ENCODE data around the gene ABCG1. TPM values are rescaled to one million over a fixed set of nuclear protein-coding genes. Genes with fewer than 3 reads are reported as not detected.
A peak's percentile ranks its signal among the peaks of the same experiment; 100 is the strongest.

ABCG1 gene
- total RNA-seq, 2 experiments from 2014 or later = 16.7 to 17.3 TPM

DNA sequence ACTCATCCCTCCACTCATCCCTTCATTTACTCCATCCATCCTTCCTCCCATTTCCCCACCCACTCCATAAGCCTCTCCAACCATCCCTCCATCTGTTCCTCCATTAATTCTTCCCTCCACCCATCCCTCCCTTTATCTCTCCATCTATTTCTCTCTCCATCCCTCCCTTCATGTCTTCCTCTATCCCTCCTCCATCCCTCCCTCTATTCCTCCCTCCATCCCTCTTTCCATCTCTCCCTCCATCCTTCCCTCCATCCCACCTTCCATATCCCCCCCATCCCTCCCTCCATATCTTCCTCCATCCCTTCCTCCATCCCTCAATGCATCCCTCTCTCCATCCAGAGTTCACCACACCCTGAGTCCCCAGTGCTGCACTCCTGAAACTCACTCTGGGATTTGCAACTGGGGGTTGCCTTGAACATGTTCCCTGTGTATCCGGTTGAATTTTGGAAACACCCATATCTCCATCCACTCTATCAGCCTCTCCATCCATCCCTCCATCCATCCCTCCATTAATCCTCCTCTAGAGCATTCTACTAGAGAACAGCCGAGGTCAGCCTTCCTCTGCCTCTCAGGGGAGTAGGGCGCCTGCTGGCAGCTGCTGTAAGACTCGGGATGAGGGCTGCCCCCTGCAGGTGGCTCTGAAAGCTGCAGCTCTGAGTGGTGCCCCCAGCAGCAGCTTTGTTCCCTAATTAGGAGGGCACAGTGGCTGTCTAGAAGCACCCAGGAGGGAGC lies 39.4 kb downstream of the ABCG1 start:
- peak; percentile 87 for DNase-seq (ENCODE audit: low spot score)
- peaks cover 20% of the 10 kb centered on the region; the same call in 1 of the 2 replicates for H3K79me2 ChIP-seq (ENCODE audit: insufficient read depth, low read depth, low read length)
- intact Hi-C loops (cut with micrococcal nuclease; ENCODE audit: unreplicated experiment) = loop anchor here (1.0 to 2.0 kb wide), 5 partner anchors 25 to 113 kb away; no protein-coding TSS in a partner anchor

GRCh38 chr21:42258885-42259407 lies 40.0 kb downstream of the ABCG1 start:
- no peaks in the 10 kb centered on the region for H3K9me3 ChIP-seq (ENCODE audit: low read length)
- no peak for TF ChIP-seq EZH2phosphoT487 (IDR thresholded peaks at IDR 0.05; ENCODE audit: borderline replicate concordance, low read depth, low read length)
- TF ChIP-seq, protein P1, sequence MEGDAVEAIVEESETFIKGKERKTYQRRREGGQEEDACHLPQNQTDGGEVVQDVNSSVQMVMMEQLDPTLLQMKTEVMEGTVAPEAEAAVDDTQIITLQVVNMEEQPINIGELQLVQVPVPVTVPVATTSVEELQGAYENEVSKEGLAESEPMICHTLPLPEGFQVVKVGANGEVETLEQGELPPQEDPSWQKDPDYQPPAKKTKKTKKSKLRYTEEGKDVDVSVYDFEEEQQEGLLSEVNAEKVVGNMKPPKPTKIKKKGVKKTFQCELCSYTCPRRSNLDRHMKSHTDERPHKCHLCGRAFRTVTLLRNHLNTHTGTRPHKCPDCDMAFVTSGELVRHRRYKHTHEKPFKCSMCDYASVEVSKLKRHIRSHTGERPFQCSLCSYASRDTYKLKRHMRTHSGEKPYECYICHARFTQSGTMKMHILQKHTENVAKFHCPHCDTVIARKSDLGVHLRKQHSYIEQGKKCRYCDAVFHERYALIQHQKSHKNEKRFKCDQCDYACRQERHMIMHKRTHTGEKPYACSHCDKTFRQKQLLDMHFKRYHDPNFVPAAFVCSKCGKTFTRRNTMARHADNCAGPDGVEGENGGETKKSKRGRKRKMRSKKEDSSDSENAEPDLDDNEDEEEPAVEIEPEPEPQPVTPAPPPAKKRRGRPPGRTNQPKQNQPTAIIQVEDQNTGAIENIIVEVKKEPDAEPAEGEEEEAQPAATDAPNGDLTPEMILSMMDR (conservative IDR thresholded peaks at IDR 0.05; ENCODE audit: low read length) = peak; percentile 54
- no peaks in the 10 kb centered on the region for H3K9me2 ChIP-seq (ENCODE audit: insufficient read depth, low read length)
- no peak overlapping the region for H3K4me2 ChIP-seq (ENCODE audit: low read length)
- no TSS peak for BruUV-seq (replicated peaks)
- H3K36me3 ChIP-seq (ENCODE audit: insufficient read depth, low read length) = no peaks in the 10 kb centered on the region
- no peaks in the 10 kb centered on the region for H4K20me1 ChIP-seq (ENCODE audit: insufficient read depth, low read length)
- ChIA-PET POLR2A (interaction anchor here (0.6 to 1.9 kb wide), 3 partner anchors 95 to 383 kb away, joined by 3 to 6 read pairs (median 6); no protein-coding TSS in a partner anchor), CTCF (ENCODE audit: unreplicated experiment) (interaction anchor here (0.6 to 1.4 kb wide), 13 partner anchors 10 to 326 kb away, joined by 3 to 13 read pairs (median 4); no protein-coding TSS in a partner anchor)
- H3K4me1 ChIP-seq (ENCODE audit: insufficient read depth, low read length, poor library complexity, severe bottlenecking) = peaks cover 42% of the 10 kb centered on the region
- DNase-seq (ENCODE audit: low spot score) = no peak
- peaks cover 20% of the 10 kb centered on the region; the same call in 1 of the 2 replicates for H3K79me2 ChIP-seq (ENCODE audit: insufficient read depth, low read depth, low read length)
- intact Hi-C loops (cut with micrococcal nuclease; ENCODE audit: unreplicated experiment) = loop anchor here (1.0 to 2.0 kb wide), 5 partner anchors 26 to 114 kb away; no protein-coding TSS in a partner anchor
- no peak overlapping the region for H2AFZ ChIP-seq (ENCODE audit: low read length)
- no peak overlapping the region for H3K4me3 ChIP-seq (ENCODE audit: low read depth, low read length, poor library complexity, severe bottlenecking)
- H3K27ac ChIP-seq (ENCODE audit: low read depth, low read length, poor library complexity, severe bottlenecking) = no peak overlapping the region

More for the DNA sequence above, 39.4 kb downstream of the ABCG1 start:
- H3K4me2 ChIP-seq (ENCODE audit: low read length) = 0 out of 2 replicates have a peak overlapping the region, but pooled peaks have one; percentile 5
- H3K4me1 ChIP-seq (ENCODE audit: insufficient read depth, low read length, poor library complexity, severe bottlenecking) = peaks cover 48% of the 10 kb centered on the region
- H3K9me3 ChIP-seq (ENCODE audit: low read length) = no peaks in the 10 kb centered on the region
- H3K27ac ChIP-seq (ENCODE audit: low read depth, low read length, poor library complexity, severe bottlenecking) = no peak overlapping the region
- H3K9me2 ChIP-seq (ENCODE audit: insufficient read depth, low read length) = no peaks in the 10 kb centered on the region
- H3K4me3 ChIP-seq (ENCODE audit: low read depth, low read length, poor library complexity, severe bottlenecking) = no peak overlapping the region
- no peaks in the 10 kb centered on the region for H4K20me1 ChIP-seq (ENCODE audit: insufficient read depth, low read length)
- H2AFZ ChIP-seq (ENCODE audit: low read length) = no peak overlapping the region
- ChIA-PET CTCF (ENCODE audit: unreplicated experiment) (interaction anchor here (0.6 to 1.4 kb wide), 12 partner anchors 9 to 113 kb away, joined by 3 to 13 read pairs (median 4); no protein-coding TSS in a partner anchor), POLR2A (interaction anchor here (0.6 to 1.9 kb wide), 3 partner anchors 94 to 382 kb away, joined by 3 to 6 read pairs (median 6); no protein-coding TSS in a partner anchor)
- no TSS peak for BruUV-seq (replicated peaks)
- no peak for TF ChIP-seq EZH2phosphoT487 (IDR thresholded peaks at IDR 0.05; ENCODE audit: borderline replicate concordance, low read depth, low read length)
- TF ChIP-seq, protein P1 (conservative IDR thresholded peaks at IDR 0.05; ENCODE audit: low read length) = peak; percentile 99
- no peaks in the 10 kb centered on the region for H3K36me3 ChIP-seq (ENCODE audit: insufficient read depth, low read length)
